GM10266 (cell line): ENCODE measurements around the gene STUB1.

Source experiments
- DNase-seq: peaks from one replicate; pipeline ENCODE4 v3.0.0; 2012; ENCODE audit errors: extremely low spot score
- CTCF ChIP-seq: IDR thresholded peaks from 2 replicates; pipeline ENCODE4 v1.5.1; 2012; ENCODE audit warnings: mild to moderate bottlenecking, low read depth; ENCODE audit not compliant: control insufficient read depth, insufficient read depth; ENCODE audit errors: missing control alignments

Gene STUB1

GRCh38 chr16:720990-721764 is 41.0 kb downstream of the STUB1 start, which contains the start of gene ANTKMT:
TSS of gene ANTKMT (plus strand) at chr16:721146. CDS start at chr16:721275, 129 bp downstream.
- TF ChIP-seq CTCF = peak; percentile 5

GRCh38 chr16:721765-722540 is 41.7 kb downstream of the STUB1 start:
- no peak for DNase-seq
- no peak for TF ChIP-seq CTCF

More at GRCh38 chr16:720990-721764, 41.0 kb downstream of the STUB1 start, which contains the start of gene ANTKMT:
- peak; percentile 96 for DNase-seq

- no peak for TF ChIP-seq CTCF
- no peak for DNase-seq
Measured at GRCh38 chr16:722835-723633, 42.8 kb downstream of the STUB1 start.

GRCh38 chr16:723695-724094 is 43.5 kb downstream of the STUB1 start:
- DNase-seq = no peak
- TF ChIP-seq CTCF = no peak

DNA sequence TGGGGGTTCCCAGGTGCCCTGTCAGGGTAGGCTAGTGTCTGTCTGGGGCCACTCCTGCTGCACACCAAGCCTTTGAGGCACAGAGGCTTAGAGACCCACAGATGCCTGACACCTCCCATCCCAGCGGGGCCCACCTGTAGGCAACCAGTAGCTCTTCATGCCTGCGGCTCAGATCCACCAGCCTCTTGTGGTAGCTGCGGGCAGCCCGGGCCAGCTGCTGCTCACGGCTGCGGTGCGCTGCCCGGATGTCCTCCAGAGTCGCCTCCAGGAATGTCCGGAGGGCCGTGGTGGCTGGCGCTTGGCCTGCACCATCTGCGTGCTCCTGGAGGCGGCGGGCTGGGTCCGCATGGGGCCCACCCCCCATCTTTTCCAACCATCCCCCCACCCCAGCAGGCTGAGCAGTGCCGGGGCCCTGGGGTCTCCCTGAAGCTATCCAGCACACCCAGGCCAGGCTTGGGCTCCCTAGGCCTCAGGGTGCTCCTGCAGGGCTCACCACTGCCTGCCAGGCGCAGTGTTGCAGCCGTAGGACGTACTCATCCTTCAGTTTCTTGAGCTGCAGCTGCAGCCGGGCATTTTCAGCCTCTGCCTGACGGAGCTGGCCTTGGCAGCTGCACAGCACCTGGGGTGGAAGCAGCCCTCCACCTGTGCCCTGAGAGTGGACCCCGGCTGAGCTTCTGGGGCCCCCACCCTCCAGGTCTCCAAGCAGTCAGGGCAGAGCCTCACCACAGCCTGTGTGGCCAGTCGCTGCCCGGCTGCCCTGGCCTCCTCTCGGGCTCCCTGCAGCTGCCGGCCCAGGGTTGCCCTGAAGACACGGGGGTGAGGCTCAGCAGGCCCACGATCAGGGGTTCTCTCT is 44.2 kb downstream of the STUB1 start:
- no peak for TF ChIP-seq CTCF
- DNase-seq = no peak

DNA sequence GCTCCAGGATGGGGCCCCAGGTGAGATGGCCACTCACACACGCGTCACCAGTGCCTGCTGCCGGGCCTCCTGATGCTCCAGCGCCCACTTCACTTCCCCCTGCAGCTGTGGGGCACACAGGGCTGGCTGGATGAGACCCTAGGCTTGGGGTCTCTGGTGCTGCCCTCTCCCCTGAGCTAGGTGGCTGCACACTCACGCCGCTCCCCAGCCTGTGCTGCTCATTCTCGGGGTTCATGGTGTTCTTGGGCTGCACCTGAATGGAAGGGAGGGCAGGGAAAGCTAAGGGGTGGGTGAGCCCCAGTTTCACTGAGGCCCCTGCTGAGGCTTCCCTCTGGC is 44.8 kb downstream of the STUB1 start:
- no peak for TF ChIP-seq CTCF
- DNase-seq = no peak
